Calu3 (cell line): ENCODE measurements around the gene DLL1. TPM values are rescaled to one million over a fixed set of nuclear protein-coding genes. Genes with fewer than 3 reads are reported as not detected.
"Not testable (repeated sequence)": the region's sequence is repeated elsewhere in the genome, so short reads cannot be mapped to it uniquely, and the experiment has no call there.

Experiments used
- BruUV-seq: library from RNA; stranded (reverse); fragments of 400-500 nt; replicated peaks from 2 replicates; lab custom pipeline; 2021; lab: Mats Ljungman, UMichigan
- CTCF ChIA-PET: fragments of 300-600 bp; sonication (Branson Sonifier 250); formaldehyde crosslinking; loops from one replicate; lab custom pipeline; 2022; ENCODE audit warnings: antibody characterized with exemption; lab: Charles Lee
- DNase-seq: peaks from one replicate; pipeline ENCODE4 v3.0.0; 2022
- H3K27ac Mint-ChIP-seq: one replicate; pipeline ENCODE4 v1.8.0; 2022; ENCODE audit warnings: mixed read lengths; ENCODE audit not compliant: unreplicated experiment
- H3K27me3 Mint-ChIP-seq: one replicate; pipeline ENCODE4 v1.8.0; 2022; ENCODE audit warnings: mixed read lengths; ENCODE audit not compliant: unreplicated experiment
- H3K36me3 Mint-ChIP-seq: one replicate; pipeline ENCODE4 v1.8.0; 2022; ENCODE audit warnings: mild to moderate bottlenecking, moderate library complexity, mixed read lengths; ENCODE audit not compliant: insufficient read depth, unreplicated experiment
- H3K4me1 Mint-ChIP-seq: one replicate; pipeline ENCODE4 v1.8.0; 2022; ENCODE audit warnings: mild to moderate bottlenecking, low read depth, mixed read lengths; ENCODE audit not compliant: unreplicated experiment
- H3K4me3 Mint-ChIP-seq: one replicate; pipeline ENCODE4 v1.8.0; 2022; ENCODE audit warnings: mild to moderate bottlenecking, low read depth, moderate library complexity, mixed read lengths; ENCODE audit not compliant: unreplicated experiment
- H3K9me3 Mint-ChIP-seq: one replicate; pipeline ENCODE4 v1.8.0; 2022; ENCODE audit warnings: low read depth, mixed read lengths; ENCODE audit not compliant: unreplicated experiment
- intact Hi-C: fragments of 100-400 bp; cut with micrococcal nuclease; formaldehyde crosslinking; loops from one replicate; pipeline ENCODE4 v1.10.0; 2022; ENCODE audit not compliant: unreplicated experiment
- total RNA-seq: library from RNA; stranded (reverse); gene quantifications from 2 replicates; pipeline ENCODE4 v1.2.3, GENCODE V29; 2022
- TF ChIP-seq, protein P1 (sequence below): fragments of 200-600 bp; IDR thresholded peaks from one replicate; pipeline ENCODE4 v1.8.0; 2022; ENCODE audit warnings: antibody characterized with exemption; ENCODE audit not compliant: unreplicated experiment

Gene DLL1
- total RNA-seq, 1 experiment from 2014 or later: 0.14 TPM

- Mint-ChIP-seq H3K27ac (no peak overlapping the region), H3K27me3 (peaks cover 45% of the 10 kb centered on the region), H3K36me3 (no peaks in the 10 kb centered on the region), H3K4me3 (peak overlapping the region; percentile 28), H3K4me1 (peaks cover 8% of the 10 kb centered on the region), H3K9me3 (no peaks in the 10 kb centered on the region)
- peak; percentile 28 for DNase-seq
- CTCF ChIA-PET: interaction anchor here (0.7 kb wide), 1 partner anchor 196 kb away, joined by 4 read pairs; no protein-coding TSS in a partner anchor
- TF ChIP-seq, protein P1, sequence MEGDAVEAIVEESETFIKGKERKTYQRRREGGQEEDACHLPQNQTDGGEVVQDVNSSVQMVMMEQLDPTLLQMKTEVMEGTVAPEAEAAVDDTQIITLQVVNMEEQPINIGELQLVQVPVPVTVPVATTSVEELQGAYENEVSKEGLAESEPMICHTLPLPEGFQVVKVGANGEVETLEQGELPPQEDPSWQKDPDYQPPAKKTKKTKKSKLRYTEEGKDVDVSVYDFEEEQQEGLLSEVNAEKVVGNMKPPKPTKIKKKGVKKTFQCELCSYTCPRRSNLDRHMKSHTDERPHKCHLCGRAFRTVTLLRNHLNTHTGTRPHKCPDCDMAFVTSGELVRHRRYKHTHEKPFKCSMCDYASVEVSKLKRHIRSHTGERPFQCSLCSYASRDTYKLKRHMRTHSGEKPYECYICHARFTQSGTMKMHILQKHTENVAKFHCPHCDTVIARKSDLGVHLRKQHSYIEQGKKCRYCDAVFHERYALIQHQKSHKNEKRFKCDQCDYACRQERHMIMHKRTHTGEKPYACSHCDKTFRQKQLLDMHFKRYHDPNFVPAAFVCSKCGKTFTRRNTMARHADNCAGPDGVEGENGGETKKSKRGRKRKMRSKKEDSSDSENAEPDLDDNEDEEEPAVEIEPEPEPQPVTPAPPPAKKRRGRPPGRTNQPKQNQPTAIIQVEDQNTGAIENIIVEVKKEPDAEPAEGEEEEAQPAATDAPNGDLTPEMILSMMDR: no peak
- BruUV-seq: no TSS peak
- intact Hi-C loops: no loop called here
Measured at GRCh38 chr6:170265655-170266054, 25.2 kb downstream of the DLL1 start.

DNA sequence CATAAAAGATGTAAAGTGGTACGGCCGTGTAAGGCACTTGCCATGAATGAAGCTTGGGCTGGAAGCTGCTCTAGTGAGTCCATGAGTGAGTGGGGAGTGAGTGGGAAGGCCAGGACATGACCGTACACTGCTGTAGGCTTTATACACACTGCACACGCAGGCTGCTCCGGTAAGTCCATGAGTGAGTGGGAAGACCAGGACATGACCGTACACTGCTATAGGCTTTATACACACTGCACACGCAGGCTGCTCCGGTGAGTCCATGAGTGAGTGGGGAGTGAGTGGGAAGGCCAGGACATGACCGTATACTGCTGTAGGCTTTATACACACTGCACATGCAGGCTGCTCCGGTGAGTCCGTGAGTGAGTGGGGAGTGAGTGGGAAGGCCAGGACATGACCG is 26.2 kb downstream of the DLL1 start:
- H3K4me3 Mint-ChIP-seq, H3K9me3 Mint-ChIP-seq, CTCF ChIA-PET, BruUV-seq, intact Hi-C loops, H3K27ac Mint-ChIP-seq, H3K4me1 Mint-ChIP-seq, DNase-seq, H3K36me3 Mint-ChIP-seq: not testable (repeated sequence)
- peaks cover 45% of the 10 kb centered on the region for H3K27me3 Mint-ChIP-seq

GRCh38 chr6:170264086-170264485 is 26.8 kb downstream of the DLL1 start:
- Mint-ChIP-seq H3K27me3 (peaks cover 45% of the 10 kb centered on the region), H3K36me3 (no peaks in the 10 kb centered on the region), H3K4me1 (peaks cover 8% of the 10 kb centered on the region), H3K27ac (no peak overlapping the region), H3K9me3 (no peaks in the 10 kb centered on the region), H3K4me3 (no peak overlapping the region)
- intact Hi-C loops: no loop called here
- no TSS peak for BruUV-seq
- no peak for DNase-seq
- TF ChIP-seq, protein P1: no peak
- CTCF ChIA-PET: no interaction called here

GRCh38 chr6:170263410-170263809 is 27.5 kb downstream of the DLL1 start:
- TF ChIP-seq, protein P1: no peak
- peaks cover 8% of the 10 kb centered on the region for H3K4me1 Mint-ChIP-seq
- H3K9me3 Mint-ChIP-seq: no peaks in the 10 kb centered on the region
- peaks cover 45% of the 10 kb centered on the region for H3K27me3 Mint-ChIP-seq
- intact Hi-C loops: no loop called here
- no peaks in the 10 kb centered on the region for H3K36me3 Mint-ChIP-seq
- CTCF ChIA-PET: no interaction called here
- no peak overlapping the region for H3K27ac Mint-ChIP-seq
- H3K4me3 Mint-ChIP-seq: no peak overlapping the region
- no peak for DNase-seq
- BruUV-seq: no TSS peak

- peaks cover 8% of the 10 kb centered on the region for H3K4me1 Mint-ChIP-seq
- no peak overlapping the region for H3K27ac Mint-ChIP-seq
- TF ChIP-seq, protein P1: no peak
- DNase-seq: no peak
- H3K36me3 Mint-ChIP-seq: no peaks in the 10 kb centered on the region
- no peaks in the 10 kb centered on the region for H3K9me3 Mint-ChIP-seq
- peaks cover 38% of the 10 kb centered on the region for H3K27me3 Mint-ChIP-seq
- intact Hi-C loops: no loop called here
- CTCF ChIA-PET: no interaction called here
- no TSS peak for BruUV-seq
- no peak overlapping the region for H3K4me3 Mint-ChIP-seq
Measured at GRCh38 chr6:170262489-170263088, 28.3 kb downstream of the DLL1 start.
